Measurements from ENCODE around the gene PCID2.

The PCID2 gene

DNA sequence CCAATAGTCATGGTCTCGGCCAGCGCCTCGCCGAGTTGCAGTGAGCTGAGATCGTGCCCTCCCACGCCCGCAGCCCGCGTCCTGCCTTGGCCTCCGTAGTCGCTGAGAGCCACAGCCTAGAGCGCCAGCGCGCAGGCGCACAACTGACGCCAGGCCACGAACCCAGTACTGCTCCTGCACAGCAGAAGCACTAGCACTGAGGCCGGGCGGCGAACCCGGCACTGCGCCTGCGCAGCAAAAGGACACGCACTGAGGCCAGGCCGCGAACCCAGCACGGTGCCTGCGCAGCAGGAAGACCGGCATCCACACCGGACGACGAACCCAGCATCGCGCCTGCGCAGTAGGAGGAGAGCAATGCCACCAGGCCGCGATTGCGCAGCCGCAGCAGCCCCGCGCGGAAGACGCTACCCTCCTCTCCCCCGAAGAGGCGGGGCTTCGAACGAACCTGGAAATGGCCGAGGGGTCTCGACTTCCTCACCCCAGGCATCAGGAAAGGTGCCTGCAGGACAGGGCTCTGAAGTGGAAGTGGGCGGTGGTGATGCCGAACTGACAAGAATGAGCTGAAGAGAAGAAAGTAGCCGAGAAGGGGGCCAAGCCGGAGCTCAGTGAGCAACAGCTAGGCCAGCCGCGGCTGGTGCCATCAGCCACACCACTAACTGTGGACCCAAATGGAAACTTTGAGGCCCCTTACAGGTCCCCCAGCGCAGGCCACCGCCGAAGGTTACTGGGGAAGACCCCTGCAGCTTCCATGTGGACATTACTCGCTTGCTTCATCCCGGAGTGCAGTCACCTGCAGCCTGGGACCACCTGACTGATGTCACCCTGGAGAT lies 78.3 kb downstream of the PCID2 start:
- TF ChIP-seq GATA3 (IDR thresholded peaks at IDR 0.05; ENCODE audit: low read depth, low read length) = no peak
- no peak for TF ChIP-seq GATA2 (IDR thresholded peaks at IDR 0.05; ENCODE audit: low read depth, low read length)

- TF ChIP-seq GATA3 (IDR thresholded peaks at IDR 0.05; ENCODE audit: low read depth, low read length) (no peak), GATA2 (IDR thresholded peaks at IDR 0.05; ENCODE audit: low read depth, low read length) (no peak)
Observed at GRCh38 chr13:113129480-113129879, 79.0 kb downstream of the PCID2 start.

Data from SH-SY5Y (cell line).